Measurements from ENCODE around the gene KRTAP9-8.
"Not testable (repeated sequence)": the region's sequence is repeated elsewhere in the genome, so short reads cannot be mapped to it uniquely, and the experiment has no call there.

The KRTAP9-8 gene

GRCh38 chr17:41256291-41256685 lies 18.5 kb downstream of the KRTAP9-8 start:
- Histone ChIP-seq H3K27ac (no peak overlapping the region), H3K4me3 (ENCODE audit: low read depth, low read length) (no peak overlapping the region), H3K27me3 (replicated peaks) (no peaks in the 10 kb centered on the region), H3K36me3 (replicated peaks) (no peaks in the 10 kb centered on the region)
- in situ Hi-C loops (cut with HindIII; ENCODE audit: low pct_ligation_motif_present, low sequenced_read_pairs), result no loop called here
- DNase-seq, result no peak
- TF ChIP-seq CTCF (IDR thresholded peaks at IDR 0.05; ENCODE audit: low read depth, low read length, missing control alignments), result no peak

- no peaks in the 10 kb centered on the region for H3K27me3 ChIP-seq (replicated peaks)
- in situ Hi-C loops (cut with HindIII; ENCODE audit: low pct_ligation_motif_present, low sequenced_read_pairs), result no loop called here
Observed at GRCh38 chr17:41258406-41258805, 20.6 kb downstream of the KRTAP9-8 start.

GRCh38 chr17:41263212-41263611 lies 25.4 kb downstream of the KRTAP9-8 start:
- no peaks in the 10 kb centered on the region for H3K36me3 ChIP-seq (replicated peaks)
- no peaks in the 10 kb centered on the region for H3K27me3 ChIP-seq (replicated peaks)
- no peak overlapping the region for H3K4me3 ChIP-seq (ENCODE audit: low read depth, low read length)
- no peak for DNase-seq
- no peak overlapping the region for H3K27ac ChIP-seq
- TF ChIP-seq CTCF (IDR thresholded peaks at IDR 0.05; ENCODE audit: low read depth, low read length, missing control alignments), result no peak
- in situ Hi-C loops (cut with HindIII; ENCODE audit: low pct_ligation_motif_present, low sequenced_read_pairs), result no loop called here

More at GRCh38 chr17:41258406-41258805, 20.6 kb downstream of the KRTAP9-8 start:
- no peak for DNase-seq
- H3K27ac ChIP-seq, result no peak overlapping the region
- no peak for TF ChIP-seq CTCF (IDR thresholded peaks at IDR 0.05; ENCODE audit: low read depth, low read length, missing control alignments)
- no peaks in the 10 kb centered on the region for H3K36me3 ChIP-seq (replicated peaks)
- no peak overlapping the region for H3K4me3 ChIP-seq (ENCODE audit: low read depth, low read length)

- no peak overlapping the region for H3K27ac ChIP-seq
- DNase-seq, result no peak
- no peaks in the 10 kb centered on the region for H3K27me3 ChIP-seq (replicated peaks)
- no peak overlapping the region for H3K4me3 ChIP-seq (ENCODE audit: low read depth, low read length)
- H3K36me3 ChIP-seq (replicated peaks), result no peaks in the 10 kb centered on the region
- no peak for TF ChIP-seq CTCF (IDR thresholded peaks at IDR 0.05; ENCODE audit: low read depth, low read length, missing control alignments)
- in situ Hi-C loops (cut with HindIII; ENCODE audit: low pct_ligation_motif_present, low sequenced_read_pairs), result no loop called here
Observed at GRCh38 chr17:41264599-41264998, 26.8 kb downstream of the KRTAP9-8 start.

- Histone ChIP-seq H3K27ac (no peak within 1 kb of the TSS), H3K4me3 (ENCODE audit: low read depth, low read length) (no peak within 1 kb of the TSS), H3K27me3 (replicated peaks) (no peaks in the 10 kb centered on the region), H3K36me3 (replicated peaks) (no peaks in the 10 kb centered on the region)
- in situ Hi-C loops (cut with HindIII; ENCODE audit: low pct_ligation_motif_present, low sequenced_read_pairs), result no loop called here
- DNase-seq, result no peak
- TF ChIP-seq CTCF (IDR thresholded peaks at IDR 0.05; ENCODE audit: low read depth, low read length, missing control alignments), result no peak
Observed at GRCh38 chr17:41265078-41265477, 27.3 kb downstream of the KRTAP9-8 start, which contains the start of gene KRTAP9-6. KRTAP9-6 (plus strand) TSS chr17:41265378; CDS start chr17:41265378, 0 bp downstream.

GRCh38 chr17:41267711-41268110 lies 29.9 kb downstream of the KRTAP9-8 start:
- Histone ChIP-seq H3K27ac (no peak overlapping the region), H3K36me3 (replicated peaks) (no peaks in the 10 kb centered on the region), H3K27me3 (replicated peaks) (no peaks in the 10 kb centered on the region), H3K4me3 (ENCODE audit: low read depth, low read length) (no peak overlapping the region)
- TF ChIP-seq CTCF (IDR thresholded peaks at IDR 0.05; ENCODE audit: low read depth, low read length, missing control alignments), result no peak
- in situ Hi-C loops (cut with HindIII; ENCODE audit: low pct_ligation_motif_present, low sequenced_read_pairs), result no loop called here
- no peak for DNase-seq

- H3K27me3 ChIP-seq (replicated peaks); H3K36me3 ChIP-seq (replicated peaks); DNase-seq; H3K27ac ChIP-seq; H3K4me3 ChIP-seq (ENCODE audit: low read depth, low read length); in situ Hi-C loops (cut with HindIII; ENCODE audit: low pct_ligation_motif_present, low sequenced_read_pairs): not testable (repeated sequence)
Observed at GRCh38 chr17:41271323-41271722, 33.5 kb downstream of the KRTAP9-8 start.
